HG02885 (cell line): ENCODE measurements around the gene AFMID.
"Not testable (repeated sequence)": the region's sequence is repeated elsewhere in the genome, so short reads cannot be mapped to it uniquely, and the experiment has no call there.

Experiments
- ATAC-seq: cut with Tn5 transposase; IDR thresholded peaks from one replicate; pipeline ENCODE4 v1.9.1; 2021; ENCODE audit warnings: mild to moderate bottlenecking; ENCODE audit not compliant: unreplicated experiment, poor library complexity

Gene AFMID

DNA sequence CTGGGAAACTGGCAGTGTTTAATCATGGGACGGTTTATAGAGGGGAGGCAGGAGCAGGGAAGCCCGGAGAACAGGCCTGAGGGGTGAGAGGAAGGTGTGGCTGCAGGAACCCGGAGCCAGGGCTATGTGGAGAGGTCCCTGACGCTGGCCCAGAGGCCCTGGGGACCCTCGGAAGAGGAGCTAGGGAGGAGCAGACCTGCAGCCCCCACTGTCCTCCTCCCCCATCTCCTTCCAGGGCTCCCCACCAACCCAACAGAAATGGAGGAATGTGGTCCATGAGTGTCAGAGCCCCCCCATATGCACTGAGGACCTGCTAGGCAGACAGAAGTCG lies 64.6 kb downstream of the AFMID start:
- no peak for ATAC-seq

DNA sequence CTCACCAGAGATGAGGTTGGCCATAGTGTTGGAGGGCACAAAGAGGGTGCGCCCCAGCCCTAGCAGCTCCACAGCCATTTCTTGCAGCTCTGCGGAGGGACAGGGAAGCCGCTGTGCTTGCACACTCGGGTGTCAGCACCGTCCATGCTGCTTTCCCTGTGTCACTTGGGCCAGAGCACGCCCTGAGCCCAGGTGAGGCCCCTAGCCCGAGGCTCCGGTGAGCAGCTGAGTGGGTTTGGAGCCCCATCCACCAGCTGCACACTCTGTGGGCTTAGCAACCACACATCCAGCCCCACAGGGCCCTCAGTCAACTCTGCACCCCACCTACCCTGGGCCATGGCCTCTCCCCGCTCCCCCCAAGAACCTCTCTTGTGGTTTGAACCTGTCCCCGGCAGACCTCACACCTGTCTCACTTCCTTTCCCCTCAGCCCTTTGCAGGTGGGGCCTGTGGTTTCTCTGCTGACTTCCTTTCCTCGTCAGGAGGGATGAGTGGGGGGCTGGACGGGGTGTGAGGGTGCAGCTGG lies 65.0 kb downstream of the AFMID start:
- no peak for ATAC-seq

DNA sequence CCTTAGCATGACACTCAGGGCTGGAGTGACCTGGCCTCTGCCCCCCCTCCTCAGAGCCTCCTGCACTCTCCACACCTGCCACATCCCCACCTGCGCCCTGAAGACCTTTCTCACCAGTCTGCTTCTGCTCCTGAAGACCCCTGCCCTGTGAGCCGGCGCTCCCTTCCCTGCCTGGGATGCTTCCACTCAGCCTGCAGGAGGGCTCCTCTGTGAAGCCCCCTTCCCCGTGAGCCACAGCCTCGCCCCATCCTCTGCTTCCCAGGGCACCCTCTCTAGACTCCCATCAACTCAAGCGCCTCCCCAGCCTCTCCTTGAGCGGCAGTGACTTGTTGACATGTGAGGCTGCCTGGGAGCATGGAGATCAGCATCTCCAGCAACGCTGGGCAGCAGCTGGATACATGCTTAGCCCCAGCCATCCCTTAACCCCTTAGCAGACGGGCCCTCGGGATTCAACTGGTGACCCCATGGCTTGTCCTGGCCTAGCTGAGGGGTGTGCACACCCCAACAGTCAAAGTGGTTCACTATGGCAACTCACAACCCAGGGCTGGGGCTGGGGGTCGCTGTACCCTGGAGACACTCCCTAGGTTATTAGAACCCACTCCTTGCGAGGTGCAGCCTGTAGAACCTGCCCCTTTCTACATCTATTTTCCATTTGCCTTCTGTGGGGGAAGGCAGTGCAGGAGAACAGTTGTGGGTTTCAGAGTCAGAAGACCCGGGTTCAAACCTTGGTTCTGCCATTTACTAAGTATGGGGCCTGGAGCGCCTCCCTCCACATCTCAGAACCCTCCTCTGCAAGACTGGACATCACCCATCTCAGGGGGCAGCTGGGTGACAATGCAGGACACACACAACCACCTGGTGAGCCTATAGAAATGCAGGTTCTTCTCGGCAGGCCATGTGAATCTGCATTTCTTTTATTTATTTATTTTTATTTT lies 65.8 kb downstream of the AFMID start:
- ATAC-seq, result no peak

DNA sequence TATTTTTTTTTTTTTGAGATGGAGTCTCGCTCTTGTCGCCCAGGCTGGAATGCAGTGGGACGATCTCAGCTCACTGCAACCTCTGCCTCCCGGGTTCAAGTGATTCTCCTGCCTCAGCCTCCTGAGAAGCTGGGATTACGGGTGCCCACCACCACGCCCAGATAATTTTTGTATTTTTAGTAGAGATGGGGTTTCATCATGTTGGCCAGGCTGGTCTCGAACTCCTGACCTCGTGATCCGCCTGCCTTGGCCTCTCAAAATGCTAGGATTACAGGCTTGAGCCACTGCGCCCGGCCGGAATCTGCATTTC lies 66.4 kb downstream of the AFMID start:
- ATAC-seq, result not testable (repeated sequence)

DNA sequence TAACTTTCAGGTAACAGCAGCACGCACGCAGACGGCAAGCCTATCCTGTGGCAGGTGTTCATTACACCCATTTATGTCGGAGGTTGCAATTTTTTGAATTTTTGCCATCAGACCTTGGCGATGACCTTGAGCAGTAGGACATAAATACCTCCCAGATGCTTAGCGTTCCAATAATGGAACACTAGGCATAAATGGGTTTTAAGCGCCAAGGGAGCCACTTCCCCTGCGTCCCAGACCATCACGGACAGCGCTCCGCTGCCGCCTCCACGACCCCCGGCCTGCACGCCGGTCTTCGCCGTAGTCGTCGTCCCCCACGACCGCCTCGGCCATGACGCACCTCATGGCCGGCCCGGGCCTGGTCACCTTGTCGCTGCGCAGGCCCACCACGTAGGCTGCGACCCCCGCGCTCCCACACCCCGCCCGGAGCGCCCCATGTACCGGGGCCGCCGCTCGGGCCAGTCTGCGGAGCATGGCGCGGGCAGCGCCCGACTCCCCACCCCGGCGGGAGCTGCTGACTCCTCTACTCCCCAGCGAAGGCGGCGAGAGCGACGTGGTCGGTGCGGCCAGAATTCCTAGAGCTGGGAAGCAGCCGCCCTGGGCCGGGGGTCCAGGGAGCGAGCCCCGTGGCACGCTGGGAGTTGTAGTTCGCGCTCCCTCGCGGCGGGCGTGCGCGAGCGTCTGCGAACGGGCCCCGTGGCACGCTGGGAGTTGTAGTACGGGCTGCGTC lies 66.9 kb downstream of the AFMID start:
- peak; percentile 59 for ATAC-seq

DNA sequence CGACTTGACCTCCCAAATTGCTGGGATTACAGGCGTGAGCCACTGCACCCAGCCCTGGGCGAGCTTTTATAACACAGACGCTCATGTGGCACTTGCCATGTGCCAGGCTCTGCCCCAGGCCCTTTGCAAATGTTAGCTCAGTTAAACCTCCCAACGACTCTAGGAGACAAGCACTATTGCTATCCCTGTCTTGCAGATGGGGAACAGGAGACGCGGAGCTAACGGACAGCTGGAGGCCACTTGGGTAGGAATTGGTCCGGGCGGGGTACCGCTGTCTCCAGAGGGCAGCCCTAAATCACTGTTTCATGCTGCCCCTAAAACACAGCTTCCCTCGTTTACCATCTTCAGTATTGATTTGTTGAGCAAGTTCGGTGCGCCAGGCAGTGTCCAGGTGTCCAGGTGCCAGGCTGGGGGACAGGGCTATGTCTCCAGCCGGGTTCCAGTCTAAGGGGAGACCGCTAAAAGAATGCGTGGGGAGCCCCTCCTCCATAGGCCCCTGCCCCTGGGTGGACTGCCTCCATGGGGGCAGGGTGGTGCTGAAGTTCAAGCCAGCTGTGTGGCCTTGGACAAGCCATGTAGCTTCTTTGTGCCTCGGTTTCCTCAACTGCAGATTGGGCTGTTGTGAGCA lies 68.0 kb downstream of the AFMID start:
- ATAC-seq, result no peak

DNA sequence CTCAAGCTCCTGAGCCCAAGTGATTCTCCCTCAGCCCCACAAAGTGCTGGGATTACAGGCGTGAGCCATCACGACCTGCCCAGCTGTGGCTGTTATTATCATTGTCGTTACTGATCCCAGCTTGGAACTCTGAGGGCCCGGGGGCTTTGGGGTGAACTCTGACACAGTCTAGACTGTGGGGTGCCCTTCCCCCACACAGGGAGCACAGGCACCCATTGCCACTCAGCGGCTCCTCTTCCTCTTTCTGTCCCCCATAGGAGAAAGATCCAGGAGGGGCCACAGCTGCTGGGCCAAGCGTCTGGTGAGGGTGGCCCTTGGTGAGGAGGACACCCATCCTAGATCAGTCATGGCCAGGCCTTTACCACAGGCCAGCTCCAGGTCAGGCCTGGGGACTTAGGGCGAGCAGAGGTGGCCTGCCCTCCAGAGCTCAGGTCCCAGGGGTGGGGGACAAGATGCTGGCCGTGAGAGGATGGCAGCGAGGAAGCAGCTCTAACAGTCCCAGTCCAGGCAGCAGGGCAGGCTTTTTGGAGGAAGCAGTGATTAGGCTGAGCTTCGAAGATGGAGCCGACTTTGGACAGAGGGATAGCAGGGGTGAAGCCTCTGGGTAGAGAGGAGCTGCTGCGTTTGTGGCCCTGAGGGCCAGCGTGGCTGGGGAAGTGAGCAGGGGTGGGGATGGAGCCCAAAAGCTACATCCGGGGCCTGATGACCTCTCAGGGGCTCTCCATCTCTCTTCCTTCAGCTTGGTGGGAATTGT lies 69.0 kb downstream of the AFMID start:
- no peak for ATAC-seq

DNA sequence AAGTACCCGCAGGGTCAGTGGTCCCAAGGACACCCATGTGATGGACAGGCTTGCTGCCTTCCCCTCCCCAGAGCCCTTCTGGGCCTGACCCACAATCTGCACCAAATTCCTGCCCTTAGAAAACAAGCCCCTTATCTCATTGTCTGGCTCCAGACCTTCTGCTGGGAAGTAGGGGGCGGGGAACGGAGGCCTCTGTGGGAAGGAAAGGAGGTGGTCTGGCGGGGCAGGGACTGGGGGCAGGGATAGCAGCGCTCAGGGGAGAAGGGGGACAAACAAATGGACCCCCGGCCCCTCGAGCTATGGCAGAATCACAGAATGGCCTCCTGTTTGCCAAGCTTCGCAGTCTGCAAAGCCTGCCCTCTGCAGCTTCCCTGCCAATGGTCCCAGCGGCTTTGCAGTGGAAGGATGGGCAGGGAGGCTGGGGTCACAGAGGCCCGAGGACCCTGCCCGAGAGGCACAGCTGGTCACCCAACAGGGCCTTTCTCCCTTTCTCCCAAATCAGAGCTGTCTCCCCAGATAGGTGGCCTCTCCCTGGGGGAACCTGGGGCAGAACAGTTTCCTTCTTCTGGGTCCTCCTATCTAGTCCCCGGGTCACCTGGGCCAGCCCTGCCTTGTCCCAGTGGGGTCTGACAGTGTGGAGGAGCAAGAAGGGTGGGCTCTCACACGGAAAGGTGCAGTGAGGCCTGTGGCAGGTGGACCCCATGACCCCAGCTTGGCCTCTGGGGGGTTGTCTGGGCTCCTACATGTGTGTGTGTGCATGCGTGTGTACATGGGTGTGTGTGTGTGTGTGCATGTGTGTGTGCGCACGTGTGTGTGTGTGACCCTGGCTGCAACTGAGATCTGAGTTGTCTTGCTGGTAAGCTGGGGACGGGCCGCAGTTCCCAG lies 69.8 kb downstream of the AFMID start:
- ATAC-seq, result no peak
